Activated T-helper 9 cell treated with anti-CD3 and anti-CD28 coated beads, Interleukin-2, amount 50 U/mL, for 16 hours (primary cell): Measurements from ENCODE around the gene FHIP1A.
A peak's percentile ranks its signal among the peaks of the same experiment; 100 is the strongest.
"Not testable (repeated sequence)": the region's sequence is repeated elsewhere in the genome, so short reads cannot be mapped to it uniquely, and the experiment has no call there.

Source experiments
- DNase-seq: peaks from one replicate; pipeline ENCODE4 v3.0.0-alpha.2; 2020; ENCODE audit warnings: low read depth

The FHIP1A gene

DNA sequence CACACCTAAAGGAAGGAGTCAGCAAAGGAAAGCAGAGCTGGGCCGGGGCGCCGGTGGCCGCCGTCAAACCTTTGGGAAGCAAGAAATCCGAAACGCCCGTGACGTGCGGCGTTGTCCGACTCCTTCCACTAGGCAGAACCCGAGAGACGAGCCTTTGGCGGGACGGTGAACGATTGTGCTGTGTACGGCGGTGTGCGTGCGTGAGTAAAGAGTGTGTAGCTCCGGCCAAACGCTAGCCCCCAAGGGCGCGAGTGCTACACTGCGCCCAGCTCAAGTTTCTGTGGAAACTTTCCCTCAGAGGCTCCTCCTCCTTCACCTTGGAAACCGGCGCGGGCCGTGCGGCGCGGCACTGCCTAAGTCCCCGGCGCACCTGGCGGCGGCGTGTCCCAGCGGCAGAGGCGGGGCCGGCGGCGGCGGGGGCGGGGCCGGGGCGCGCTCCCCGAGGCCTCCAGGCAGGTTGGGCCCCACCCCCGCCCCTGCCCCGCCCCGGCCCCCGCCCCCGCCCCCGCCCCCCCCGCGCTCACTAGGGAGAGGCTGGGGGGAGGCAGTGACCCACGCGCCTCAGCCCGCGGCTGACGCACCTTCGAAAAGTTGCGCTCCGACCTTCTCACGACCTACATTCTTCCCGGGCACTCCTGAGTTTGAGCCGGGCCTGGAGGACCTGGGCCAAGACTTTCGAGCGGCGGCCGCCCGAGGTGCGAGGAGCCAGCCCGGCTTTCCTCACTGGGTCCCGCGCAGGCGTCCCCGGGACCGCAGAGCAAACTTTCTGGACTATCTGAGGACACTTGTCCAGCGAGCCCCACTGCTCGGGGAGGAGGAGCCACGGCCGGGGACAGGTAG, at the start of gene FHIP1A:
TSS of gene FHIP1A (plus strand) at position 547 of the 840 bp plus-strand sequence. CDS start 157,084 bp downstream, outside the sequence.
- DNase-seq = peak; percentile 76

DNA sequence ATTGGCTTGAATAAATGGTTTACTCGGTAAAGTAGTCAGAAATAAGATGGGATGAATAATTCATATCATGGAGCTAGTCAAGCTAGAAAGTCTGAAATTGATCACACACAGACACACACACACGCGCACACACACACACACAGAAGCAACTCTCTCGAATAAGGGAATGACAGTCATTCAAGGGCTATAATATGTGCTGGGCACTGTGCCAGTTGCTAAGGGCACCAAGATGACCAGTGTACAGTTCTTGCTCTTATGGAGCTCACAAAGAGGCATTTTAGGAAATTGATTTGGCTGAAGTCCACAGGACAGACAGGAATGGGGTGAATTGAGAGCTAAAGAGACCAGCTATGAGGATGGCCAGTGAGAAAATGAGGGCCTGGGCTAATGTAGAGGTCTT, 49.4 kb upstream of the FHIP1A start:
- DNase-seq = no peak

DNA sequence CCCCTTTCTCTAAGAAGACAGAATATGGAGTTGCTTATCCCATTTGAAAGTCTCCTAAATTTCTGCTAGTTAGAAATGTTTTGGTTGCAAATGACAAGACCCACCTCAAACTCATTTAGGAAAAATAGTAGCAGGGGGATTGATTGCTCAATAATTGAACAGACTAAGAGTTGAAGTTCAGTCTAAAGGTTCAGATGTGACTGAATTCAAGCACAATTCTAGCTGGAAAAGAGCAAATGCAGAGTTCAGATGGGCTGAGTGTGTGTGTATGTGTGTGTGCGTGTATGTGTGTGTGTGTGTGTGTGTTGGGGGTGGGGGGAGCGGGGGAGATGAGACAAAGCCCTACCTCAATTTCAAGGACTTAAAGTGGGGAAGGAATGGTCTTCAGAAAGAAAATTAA, 47.9 kb upstream of the FHIP1A start:
- DNase-seq = no peak

DNA sequence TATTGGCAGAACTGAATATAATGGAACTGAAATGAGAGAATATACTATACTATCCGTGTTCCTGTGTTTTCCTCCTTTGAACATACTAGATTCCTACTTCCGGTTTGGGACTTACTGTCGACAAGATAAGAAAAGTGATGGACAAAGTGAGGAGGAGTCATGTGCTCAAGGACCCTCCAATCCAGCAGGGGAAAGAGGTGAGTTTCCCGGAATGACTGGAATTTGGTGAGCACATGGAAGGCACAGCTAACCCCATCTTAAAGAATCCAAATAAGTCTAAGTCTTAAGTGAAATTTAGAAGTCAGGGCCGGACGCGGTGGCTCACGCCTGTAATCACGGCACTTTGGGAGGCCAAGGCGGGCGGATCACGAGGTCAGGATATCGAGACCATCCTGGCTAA, 47.0 kb upstream of the FHIP1A start:
- no peak for DNase-seq

- DNase-seq = peak; percentile 52
Observed at GRCh38 chr4:151362404-151363164, 46.4 kb upstream of the FHIP1A start.

DNA sequence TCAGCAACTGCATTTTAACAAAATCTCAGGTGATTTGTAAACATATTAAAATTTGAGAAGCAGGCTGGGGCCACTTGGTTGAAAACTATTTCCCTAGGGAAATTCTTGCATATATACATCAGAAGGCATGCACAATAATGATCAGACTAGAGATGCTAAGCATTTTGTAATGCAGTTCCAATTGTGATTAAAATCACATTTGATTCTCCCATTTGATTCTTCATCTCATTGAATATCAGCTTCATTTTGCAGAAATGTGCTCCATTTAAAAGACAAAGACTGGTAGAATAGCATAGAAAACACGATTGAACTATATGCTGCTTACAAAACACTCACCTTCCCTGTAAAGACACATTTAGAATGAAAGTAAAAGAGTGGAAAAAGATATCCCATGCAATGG, 32.4 kb upstream of the FHIP1A start:
- DNase-seq = no peak

DNA sequence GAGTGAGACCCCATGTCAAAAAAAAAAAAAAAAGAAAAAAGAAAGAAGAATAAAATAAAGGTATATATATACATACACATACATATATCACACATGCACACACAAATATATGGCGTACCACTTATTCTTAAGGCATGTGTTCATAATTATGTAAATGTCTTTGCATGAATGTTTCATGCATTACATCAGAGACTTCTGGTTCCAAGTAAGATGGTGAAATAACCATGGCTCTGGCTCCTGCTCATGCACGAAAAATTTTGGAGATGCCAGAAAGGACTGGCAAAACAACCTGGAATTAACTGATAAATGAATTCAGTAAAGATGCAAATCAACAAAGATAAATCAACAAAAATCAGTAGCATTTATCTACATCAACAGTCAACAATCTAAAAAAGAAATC, 19.7 kb upstream of the FHIP1A start:
- no peak for DNase-seq

DNA sequence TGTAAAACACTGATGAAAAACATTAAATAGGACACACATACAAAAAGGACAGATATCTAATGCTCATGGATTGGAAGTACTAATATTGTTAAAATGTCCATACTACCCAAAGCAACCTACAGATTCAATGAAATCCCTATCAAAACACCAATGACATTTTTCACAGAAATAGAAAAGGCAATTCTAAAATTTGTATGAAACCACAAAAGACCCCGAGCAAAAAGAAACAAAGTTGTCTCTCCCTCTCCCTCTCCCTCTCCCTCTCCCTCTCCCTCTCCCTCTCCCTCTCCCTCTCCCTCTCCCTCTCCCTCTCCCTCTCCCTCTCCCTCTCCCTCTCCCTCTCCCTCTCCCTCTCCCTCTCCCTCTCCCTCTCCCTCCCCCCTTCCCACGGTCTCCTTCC, 19.2 kb upstream of the FHIP1A start:
- not testable (repeated sequence) for DNase-seq

DNA sequence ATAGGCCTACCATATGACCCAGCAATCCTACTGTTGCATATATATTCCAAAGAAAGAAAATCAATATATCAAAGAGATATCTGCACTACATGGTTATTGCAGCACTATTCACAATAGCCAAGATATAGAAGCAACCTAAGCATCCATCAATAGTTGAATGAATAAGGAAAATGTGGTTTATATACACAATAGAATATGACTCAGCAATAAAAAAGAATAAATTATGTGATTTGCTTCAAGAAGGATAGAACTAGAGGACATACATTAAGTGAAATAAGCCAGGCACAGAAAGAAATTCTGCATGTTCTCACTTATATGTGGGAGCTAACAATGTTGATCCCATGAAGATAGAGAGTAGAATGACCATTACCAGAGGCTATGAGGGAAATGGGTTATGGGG, 13.1 kb upstream of the FHIP1A start:
- no peak for DNase-seq

- DNase-seq = no peak
Observed at GRCh38 chr4:151400343-151400742, 8.6 kb upstream of the FHIP1A start.

- no peak for DNase-seq
Observed at GRCh38 chr4:151401739-151402138, 7.2 kb upstream of the FHIP1A start.

GRCh38 chr4:151402145-151402865, 6.7 kb upstream of the FHIP1A start:
- no peak for DNase-seq

DNA sequence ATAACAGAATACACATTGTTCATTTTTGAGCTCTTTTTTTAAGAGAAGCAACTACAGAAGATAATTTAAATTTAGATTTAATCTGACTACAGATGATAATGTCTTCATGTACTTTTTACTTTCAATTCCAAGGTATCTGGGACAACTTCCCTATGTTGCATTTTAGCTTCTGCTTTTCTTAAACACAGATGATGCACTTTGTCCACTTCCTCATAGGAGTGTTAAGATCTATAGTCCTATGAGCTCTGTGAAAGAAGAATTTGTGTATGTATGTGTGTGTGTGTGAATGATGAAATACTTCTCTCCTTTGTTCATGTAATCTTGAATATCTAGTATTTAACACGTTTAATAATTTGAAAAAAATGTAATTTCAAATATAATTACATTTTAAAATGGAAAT, 5.3 kb upstream of the FHIP1A start:
- no peak for DNase-seq

DNA sequence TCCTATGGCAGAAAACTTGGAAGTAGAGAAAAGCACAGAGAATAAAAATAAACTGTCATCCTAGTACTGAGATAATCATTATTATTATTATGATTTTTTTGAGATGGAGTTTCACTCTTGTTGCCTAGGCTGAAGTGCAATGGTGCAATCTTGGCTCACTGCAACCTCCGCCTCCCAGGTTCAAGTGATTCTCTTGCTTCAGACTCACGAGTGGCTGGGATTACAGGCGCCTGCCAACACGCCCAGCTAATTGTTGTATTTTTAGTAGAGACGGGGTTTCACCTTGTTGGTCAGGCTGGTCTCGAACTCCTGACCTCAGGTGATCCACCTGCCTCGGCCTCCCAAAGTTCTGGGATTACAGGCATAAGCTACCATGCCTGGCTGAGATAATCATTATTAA, 4.2 kb upstream of the FHIP1A start:
- not testable (repeated sequence) for DNase-seq

DNA sequence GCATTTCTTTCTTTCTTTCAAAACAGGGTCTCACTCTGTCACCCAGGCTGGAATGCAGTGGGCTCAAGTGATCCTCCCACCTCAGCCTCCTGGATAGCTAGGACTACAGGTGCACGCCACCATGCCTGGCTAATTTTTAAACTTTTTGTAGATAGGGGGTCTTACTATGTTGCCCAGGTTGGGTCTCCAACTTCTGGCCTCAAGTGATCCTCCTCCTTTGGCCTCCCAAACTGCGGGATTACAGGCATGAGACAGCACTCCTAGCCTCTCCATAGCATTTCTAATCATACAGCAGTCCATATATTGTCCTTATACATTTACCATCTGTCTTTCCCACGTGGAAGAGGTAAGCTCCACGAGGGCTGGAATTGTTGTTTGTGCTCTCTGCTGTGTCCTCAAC, 2.0 kb upstream of the FHIP1A start:
- DNase-seq = no peak

DNA sequence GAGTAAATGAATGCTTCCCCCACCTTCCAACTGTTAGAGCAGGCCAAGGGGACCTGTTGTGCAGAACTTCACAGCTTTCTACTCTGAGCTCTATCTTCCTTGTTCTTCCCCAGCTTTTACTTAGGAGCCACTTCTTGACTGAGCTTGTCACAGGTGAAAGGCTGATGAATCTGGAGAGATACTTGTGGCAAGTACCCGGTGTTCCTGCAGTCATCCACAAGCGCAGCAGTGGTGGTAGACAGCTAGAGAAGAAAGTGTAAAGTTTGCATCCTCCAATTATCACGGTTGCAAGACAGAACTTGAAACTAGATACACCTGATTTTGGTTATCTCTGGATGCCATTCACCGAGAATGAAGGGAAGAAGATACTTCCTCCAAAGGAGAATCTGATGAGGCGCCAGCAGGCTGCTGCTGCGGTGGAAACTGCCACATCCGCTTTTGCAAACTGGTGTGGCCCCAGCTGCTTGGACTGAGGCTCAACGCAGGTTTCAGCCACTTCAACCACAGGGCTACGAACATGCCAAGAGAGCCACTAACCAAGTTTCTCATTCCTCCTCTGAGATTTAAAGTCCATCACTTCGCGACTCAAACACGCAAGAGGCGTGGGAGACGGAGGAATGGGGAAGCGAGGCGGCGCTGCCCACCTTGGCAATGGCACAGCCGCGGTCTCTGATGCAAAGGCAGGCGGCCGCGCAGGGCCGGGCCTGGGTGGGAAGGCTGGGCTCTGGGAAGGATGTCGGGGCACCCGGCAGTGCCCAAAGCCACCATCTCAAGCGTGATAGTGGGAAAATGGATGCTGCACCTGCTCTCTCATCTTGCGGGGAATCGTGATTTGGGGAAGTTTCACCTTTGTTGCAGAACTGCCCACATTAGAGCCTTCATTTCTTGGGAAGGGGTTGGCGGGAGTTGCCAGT, 1.3 kb upstream of the FHIP1A start:
- DNase-seq = no peak

DNA sequence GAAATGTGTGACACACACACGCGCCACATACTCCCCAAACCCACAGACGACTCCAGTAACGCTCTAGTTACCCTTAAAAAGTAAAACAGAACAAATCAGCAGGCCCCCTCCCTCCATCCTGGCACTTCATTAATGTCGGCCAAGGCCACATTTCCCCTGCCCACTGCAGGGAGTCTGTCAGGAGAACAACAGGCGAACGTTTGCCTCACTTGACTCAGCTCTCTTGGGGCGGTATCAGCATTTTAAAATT, 671 bp upstream of the FHIP1A start:
- DNase-seq = no peak

- no peak for DNase-seq
Observed at GRCh38 chr4:151409470-151410313, 716 bp downstream of the FHIP1A start.

DNA sequence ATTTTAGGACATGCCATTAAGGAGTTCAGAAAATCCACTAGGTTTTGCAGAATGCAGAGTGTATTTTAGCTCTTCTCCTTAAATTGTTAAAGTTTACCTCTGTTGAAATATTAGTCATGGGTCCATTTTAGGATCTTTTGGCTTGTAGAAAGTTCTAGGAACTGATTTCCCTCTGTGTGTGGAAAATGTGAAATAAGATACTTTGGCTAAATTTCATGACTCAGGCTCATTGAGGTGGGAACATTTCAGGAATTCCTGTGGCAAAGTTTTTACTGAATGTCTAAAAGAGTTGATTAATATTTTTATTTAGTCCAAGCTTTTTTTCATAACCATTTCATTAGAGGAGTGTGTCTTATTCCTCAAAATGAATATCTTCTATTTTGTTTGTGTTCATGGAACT, 7.0 kb downstream of the FHIP1A start:
- no peak for DNase-seq

GRCh38 chr4:151417164-151417571, 8.2 kb downstream of the FHIP1A start:
- no peak for DNase-seq

DNA sequence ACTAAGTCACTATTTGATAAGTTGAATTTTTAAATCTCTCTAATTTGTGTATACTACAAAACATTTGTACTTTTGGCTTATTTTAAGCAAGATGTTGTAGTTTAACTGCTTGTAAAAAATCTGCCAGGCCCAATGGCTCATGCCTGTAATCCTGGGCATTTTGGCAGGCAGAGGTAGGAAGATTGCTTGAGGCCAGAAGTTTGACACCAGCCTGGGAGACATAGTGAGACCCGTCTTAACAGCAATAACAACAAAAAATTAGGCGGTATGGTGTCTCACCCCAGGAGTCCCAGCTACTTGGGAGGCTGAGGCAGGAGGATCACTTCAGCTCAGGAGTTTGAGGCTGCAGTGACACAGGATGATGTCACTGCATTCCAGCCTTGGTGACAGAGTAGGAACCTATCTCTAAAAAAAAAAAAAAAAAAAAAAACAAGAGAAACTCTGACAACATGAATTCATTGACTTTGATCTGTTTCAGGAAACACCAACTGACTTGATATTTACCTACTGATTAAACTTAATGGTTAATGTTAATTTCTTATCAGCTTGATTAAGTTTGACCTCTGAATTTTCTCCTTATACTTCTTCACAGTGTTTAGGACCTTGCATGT, 8.9 kb downstream of the FHIP1A start:
- no peak for DNase-seq
